A673 (cell line): ENCODE results near the gene CLEC12A.

Source experiments
- CTCF ChIP-seq: fragments of 300-800, 200-600 bp; sonication (generic); conservative IDR thresholded peaks from 2 replicates; pipeline ENCODE4 v1.5.1; 2017; ENCODE audit warnings: low read depth, mild to moderate bottlenecking, antibody characterized with exemption, low read length, moderate library complexity, mixed read lengths
- EZH2 ChIP-seq: fragments of 200-600 bp; sonication (generic); IDR thresholded peaks from 2 replicates; pipeline ENCODE4 v1.6.1; 2017; ENCODE audit warnings: borderline replicate concordance, low read depth, mild to moderate bottlenecking, mixed read lengths, antibody characterized with exemption, low read length; ENCODE audit not compliant: poor library complexity, severe bottlenecking

- TF ChIP-seq CTCF, result no peak
- TF ChIP-seq EZH2, result no peak
These were observed 41.6 kb downstream of the CLEC12A start for GRCh38 chr12:10012630-10013330.
